Activated CD4-positive, CD25-positive, alpha-beta regulatory T cell treated with anti-CD3 and anti-CD28 coated beads, Interleukin-2, amount 50 U/mL, for 72 hours (primary cell): ENCODE results near the gene CLNK.
A peak's percentile ranks its signal among the peaks of the same experiment; 100 is the strongest.

Experiments used
- DNase-seq: peaks from one replicate; pipeline ENCODE4 v3.0.0; 2021

CLNK gene

GRCh38 chr4:10571909-10572308 lies 112.7 kb downstream of the CLNK start:
- DNase-seq, result no peak

- DNase-seq, result no peak
These were observed 115.1 kb downstream of the CLNK start for GRCh38 chr4:10569491-10569890.

GRCh38 chr4:10567766-10568165 lies 116.8 kb downstream of the CLNK start:
- DNase-seq, result no peak

- DNase-seq, result no peak
These were observed 119.3 kb downstream of the CLNK start for GRCh38 chr4:10565166-10565780.

GRCh38 chr4:10554694-10555093 lies 129.9 kb downstream of the CLNK start:
- peak; percentile 46 for DNase-seq

GRCh38 chr4:10554121-10554520 lies 130.4 kb downstream of the CLNK start:
- no peak for DNase-seq

- no peak for DNase-seq
These were observed 131.8 kb downstream of the CLNK start for GRCh38 chr4:10552591-10553280.

GRCh38 chr4:10535912-10536311 lies 148.7 kb downstream of the CLNK start:
- DNase-seq, result no peak

GRCh38 chr4:10534820-10535219 lies 149.7 kb downstream of the CLNK start:
- no peak for DNase-seq

GRCh38 chr4:10532155-10532554 lies 152.4 kb downstream of the CLNK start:
- DNase-seq, result no peak

GRCh38 chr4:10530137-10530786 lies 154.3 kb downstream of the CLNK start:
- no peak for DNase-seq

GRCh38 chr4:10529291-10530136 lies 155.1 kb downstream of the CLNK start:
- DNase-seq, result no peak

- no peak for DNase-seq
These were observed 157.1 kb downstream of the CLNK start for GRCh38 chr4:10527438-10527837.

GRCh38 chr4:10526429-10527222 lies 157.9 kb downstream of the CLNK start:
- no peak for DNase-seq

GRCh38 chr4:10524196-10524833 lies 160.3 kb downstream of the CLNK start:
- DNase-seq, result no peak

GRCh38 chr4:10521424-10521823 lies 163.1 kb downstream of the CLNK start:
- no peak for DNase-seq

GRCh38 chr4:10509733-10510132 lies 174.8 kb downstream of the CLNK start:
- DNase-seq, result no peak

GRCh38 chr4:10506077-10506476 lies 178.5 kb downstream of the CLNK start:
- no peak for DNase-seq

- no peak for DNase-seq
These were observed 179.9 kb downstream of the CLNK start for GRCh38 chr4:10504570-10505179.

- DNase-seq, result no peak
These were observed 181.9 kb downstream of the CLNK start for GRCh38 chr4:10502717-10503116.

GRCh38 chr4:10500776-10501175 lies 183.8 kb downstream of the CLNK start:
- DNase-seq, result no peak

- DNase-seq, result no peak
These were observed 188.4 kb downstream of the CLNK start for GRCh38 chr4:10496200-10496599.
